Keratinocyte (primary cell): ENCODE results near the gene S100G. TPM values are rescaled to one million over a fixed set of nuclear protein-coding genes. Genes with fewer than 3 reads are reported as not detected.

Source experiments
- DNase-seq: peaks from one replicate; pipeline ENCODE4 v3.0.0-alpha.2; 2011; ENCODE audit warnings: low read depth, missing footprints, low spot score
- FAIRE-seq: peaks from 2 replicates; lab custom pipeline; 2011; peaks lifted over from hg19 to GRCh38; lab: Jason Lieb, UNC
- H2AFZ ChIP-seq: 2 replicates; pipeline ENCODE4 v1.6.0; 2012; ENCODE audit warnings: low read length, control low read depth, inconsistent platforms; ENCODE audit not compliant: control insufficient read depth
- H3K27ac ChIP-seq: 2 replicates; pipeline ENCODE4 v1.5.1; 2011; ENCODE audit warnings: low read length; ENCODE audit not compliant: control insufficient read depth, insufficient read depth
- H3K27me3 ChIP-seq: 3 replicates; pipeline ENCODE4 v1.6.0; 2011; ENCODE audit warnings: low read length; ENCODE audit not compliant: control insufficient read depth, insufficient read depth; ENCODE audit errors: extremely low read depth
- H3K36me3 ChIP-seq, 2 experiments: 2 replicates in 1 of 2; 3 replicates in 1 of 2; pipeline ENCODE4 v1.5.1; 2011; ENCODE audit warnings: low read length in 2 of 2, mild to moderate bottlenecking in 1 of 2; ENCODE audit not compliant: control insufficient read depth in 2 of 2, insufficient read depth in 2 of 2; ENCODE audit errors: extremely low read depth in 1 of 2
- H3K4me1 ChIP-seq: 3 replicates; pipeline ENCODE4 v1.5.1; 2011; ENCODE audit warnings: low read length; ENCODE audit not compliant: control insufficient read depth, insufficient read depth; ENCODE audit errors: extremely low read depth
- H3K4me2 ChIP-seq: 3 replicates; pipeline ENCODE4 v1.6.0; 2011; ENCODE audit warnings: low read depth, low read length; ENCODE audit not compliant: control insufficient read depth, insufficient read depth; ENCODE audit errors: extremely low read depth
- H3K4me3 ChIP-seq, 3 experiments: fragments of 200-600 bp in 1 of 3; sonication (generic) in 1 of 3; 2 replicates in 2 of 3; 3 replicates in 1 of 3; pipeline ENCODE4 v1.5.1; 2011 to 2016; ENCODE audit warnings: low read length in 3 of 3, mild to moderate bottlenecking in 3 of 3, control low read depth in 2 of 3, inconsistent platforms in 1 of 3, low read depth in 1 of 3, mixed read lengths in 1 of 3, mixed run types in 1 of 3, moderate library complexity in 1 of 3; ENCODE audit not compliant: control insufficient read depth in 2 of 3, insufficient read depth in 2 of 3; ENCODE audit errors: extremely low read depth in 1 of 3
- H3K79me2 ChIP-seq: 2 replicates; pipeline ENCODE4 v1.6.0; 2012; ENCODE audit warnings: low read length; ENCODE audit not compliant: control insufficient read depth, insufficient read depth
- H3K9ac ChIP-seq: 3 replicates; pipeline ENCODE4 v1.6.0; 2011; ENCODE audit warnings: low read length; ENCODE audit not compliant: control insufficient read depth, insufficient read depth; ENCODE audit errors: extremely low read depth
- H3K9me1 ChIP-seq: 3 replicates; pipeline ENCODE4 v1.6.0; 2011; ENCODE audit warnings: low read length; ENCODE audit not compliant: control insufficient read depth, insufficient read depth; ENCODE audit errors: extremely low read depth
- H3K9me3 ChIP-seq: 2 replicates; pipeline ENCODE4 v1.5.1; 2012; ENCODE audit warnings: low read depth, low read length; ENCODE audit not compliant: control insufficient read depth
- H4K20me1 ChIP-seq: 3 replicates; pipeline ENCODE4 v1.6.0; 2011; ENCODE audit warnings: low read length; ENCODE audit not compliant: control insufficient read depth, insufficient read depth; ENCODE audit errors: extremely low read depth
- EZH2 ChIP-seq: IDR thresholded peaks from one replicate; pipeline ENCODE4 v1.6.1; 2012; ENCODE audit warnings: inconsistent platforms, mild to moderate bottlenecking, low read length, moderate library complexity
- dilution Hi-C: fragments of 300-500 bp; cut with MboI; formaldehyde crosslinking; loops from one replicate; pipeline ENCODE4 v1.7.0; 2020; ENCODE audit warnings: low sequenced_read_pairs; ENCODE audit not compliant: extremely low pct_ligation_motif_present
- polyA plus RNA-seq, 5 experiments: library from polyadenylated mRNA; depleted of rRNA in 3 of 5; stranded (reverse) in 3 of 5; stranded (forward) in 1 of 5; unstranded in 1 of 5; fragments of >200 nt; gene quantifications; 1 replicate in 1 of 5; 2 replicates in 3 of 5; 3 replicates in 1 of 5; pipeline versions ENCODE4 v1.2.1 to v1.2.3, GENCODE V29; 2011 to 2012; ENCODE audit warnings: missing spikeins in 2 of 5, low read depth in 1 of 5, low replicate concordance in 1 of 5
- TF ChIP-seq, protein P1 (sequence below), 3 experiments: IDR thresholded peaks in 1 of 3; conservative IDR thresholded peaks in 1 of 3; optimal IDR thresholded peaks in 1 of 3; 2 replicates in 2 of 3; 3 replicates in 1 of 3; pipeline versions ENCODE3 to v1.5.1; 2011; ENCODE audit warnings: low read length in 3 of 3, mild to moderate bottlenecking in 3 of 3, moderate library complexity in 2 of 3, control low read depth in 1 of 3, inconsistent platforms in 1 of 3; ENCODE audit not compliant: insufficient read depth in 2 of 3; ENCODE audit errors: extremely low read depth in 1 of 3

The S100G gene
- polyA plus RNA-seq, 1 donor (not counting 4 experiments of a cell fraction or from before 2014, with no cell fraction given), result not detected

- DNase-seq, result no peak
- Histone ChIP-seq H3K79me2 (no peaks in the 10 kb centered on the region), H3K9me1 (no peaks in the 10 kb centered on the region), H3K4me1 (peaks cover 12% of the 10 kb centered on the region), H3K27ac (no peak overlapping the region), H2AFZ (no peak overlapping the region), H3K36me3 (peaks cover 2 to 3% of the 10 kb centered on the region in 2 experiments), H3K4me2 (no peak overlapping the region), H4K20me1 (no peaks in the 10 kb centered on the region), H3K9me3 (no peaks in the 10 kb centered on the region), H3K27me3 (no peaks in the 10 kb centered on the region), H3K4me3 (no peak overlapping the region), H3K9ac (no peak overlapping the region)
- no peak for FAIRE-seq
- TF ChIP-seq EZH2, result no peak
- TF ChIP-seq, protein P1, sequence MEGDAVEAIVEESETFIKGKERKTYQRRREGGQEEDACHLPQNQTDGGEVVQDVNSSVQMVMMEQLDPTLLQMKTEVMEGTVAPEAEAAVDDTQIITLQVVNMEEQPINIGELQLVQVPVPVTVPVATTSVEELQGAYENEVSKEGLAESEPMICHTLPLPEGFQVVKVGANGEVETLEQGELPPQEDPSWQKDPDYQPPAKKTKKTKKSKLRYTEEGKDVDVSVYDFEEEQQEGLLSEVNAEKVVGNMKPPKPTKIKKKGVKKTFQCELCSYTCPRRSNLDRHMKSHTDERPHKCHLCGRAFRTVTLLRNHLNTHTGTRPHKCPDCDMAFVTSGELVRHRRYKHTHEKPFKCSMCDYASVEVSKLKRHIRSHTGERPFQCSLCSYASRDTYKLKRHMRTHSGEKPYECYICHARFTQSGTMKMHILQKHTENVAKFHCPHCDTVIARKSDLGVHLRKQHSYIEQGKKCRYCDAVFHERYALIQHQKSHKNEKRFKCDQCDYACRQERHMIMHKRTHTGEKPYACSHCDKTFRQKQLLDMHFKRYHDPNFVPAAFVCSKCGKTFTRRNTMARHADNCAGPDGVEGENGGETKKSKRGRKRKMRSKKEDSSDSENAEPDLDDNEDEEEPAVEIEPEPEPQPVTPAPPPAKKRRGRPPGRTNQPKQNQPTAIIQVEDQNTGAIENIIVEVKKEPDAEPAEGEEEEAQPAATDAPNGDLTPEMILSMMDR (optimal IDR thresholded peaks at IDR 0.05 in 1 of 3, IDR thresholded peaks at IDR 0.05 in 1 of 3, conservative IDR thresholded peaks at IDR 0.05 in 1 of 3; ENCODE audit: extremely low read depth in 1 of 3, insufficient read depth in 2 of 3, low read length in 3 of 3), result no peak
- dilution Hi-C loops, result no loop called here
Measured at GRCh38 chrX:16639966-16640365, 10.0 kb upstream of the S100G start.

DNA sequence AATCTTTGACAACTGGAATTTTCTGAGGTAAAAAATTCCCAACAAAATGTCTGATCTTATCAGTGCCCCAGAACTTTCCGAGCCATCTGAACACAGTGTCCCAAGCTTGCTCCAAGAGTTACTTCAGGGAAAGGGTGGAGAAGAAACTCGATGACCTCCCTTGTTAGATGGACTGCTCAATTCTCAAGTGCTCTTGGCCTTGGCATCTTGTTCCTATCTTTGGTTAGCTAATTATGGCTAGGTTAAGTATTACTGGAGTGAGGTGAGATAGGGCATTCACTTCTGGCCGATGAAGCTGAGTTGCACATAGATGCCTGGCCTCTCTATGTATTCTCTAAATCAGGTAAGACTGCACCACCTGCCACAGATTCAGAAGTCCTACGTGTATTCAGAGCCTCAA lies 9.1 kb upstream of the S100G start:
- Histone ChIP-seq H3K4me1 (peaks cover 12% of the 10 kb centered on the region), H3K4me2 (no peak overlapping the region), H3K4me3 (no peak overlapping the region), H3K27ac (no peak overlapping the region), H3K27me3 (no peaks in the 10 kb centered on the region), H3K79me2 (no peaks in the 10 kb centered on the region), H3K9ac (no peak overlapping the region), H4K20me1 (no peaks in the 10 kb centered on the region), H3K9me3 (no peaks in the 10 kb centered on the region), H2AFZ (no peak overlapping the region), H3K36me3 (peaks cover 2 to 3% of the 10 kb centered on the region in 2 experiments), H3K9me1 (no peaks in the 10 kb centered on the region)
- dilution Hi-C loops, result no loop called here
- TF ChIP-seq EZH2, result no peak
- TF ChIP-seq, protein P1 (optimal IDR thresholded peaks at IDR 0.05 in 1 of 3, IDR thresholded peaks at IDR 0.05 in 1 of 3, conservative IDR thresholded peaks at IDR 0.05 in 1 of 3; ENCODE audit: extremely low read depth in 1 of 3, insufficient read depth in 2 of 3, low read length in 3 of 3), result no peak
- FAIRE-seq (no peak), DNase-seq (no peak)
